Fibroblast of upper back skin (primary cell): ENCODE measurements around the gene TOGARAM2.

Source experiments
- DNase-seq: peaks from one replicate; pipeline ENCODE4 v3.0.0-alpha.2; 2013

The TOGARAM2 gene

DNA sequence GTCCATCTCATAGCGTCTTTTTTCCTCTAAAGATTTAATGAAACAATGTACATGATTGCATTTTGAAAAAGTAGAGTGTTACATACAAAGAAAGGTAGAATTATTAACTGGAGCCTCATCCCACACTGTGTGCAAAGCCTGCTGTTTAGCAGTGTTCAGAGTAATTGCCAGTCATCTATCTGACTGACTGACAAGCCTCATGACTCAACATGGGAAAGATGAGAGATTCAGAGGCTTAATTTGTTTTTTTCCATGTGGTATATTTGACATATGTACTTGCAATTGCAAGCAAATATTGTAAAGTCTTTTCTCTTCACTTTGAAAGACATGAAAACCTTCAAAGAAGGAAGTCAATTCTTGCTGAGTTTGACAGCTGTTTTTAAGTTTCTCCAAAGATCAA lies 78.5 kb downstream of the TOGARAM2 start:
- DNase-seq, result no peak

DNA sequence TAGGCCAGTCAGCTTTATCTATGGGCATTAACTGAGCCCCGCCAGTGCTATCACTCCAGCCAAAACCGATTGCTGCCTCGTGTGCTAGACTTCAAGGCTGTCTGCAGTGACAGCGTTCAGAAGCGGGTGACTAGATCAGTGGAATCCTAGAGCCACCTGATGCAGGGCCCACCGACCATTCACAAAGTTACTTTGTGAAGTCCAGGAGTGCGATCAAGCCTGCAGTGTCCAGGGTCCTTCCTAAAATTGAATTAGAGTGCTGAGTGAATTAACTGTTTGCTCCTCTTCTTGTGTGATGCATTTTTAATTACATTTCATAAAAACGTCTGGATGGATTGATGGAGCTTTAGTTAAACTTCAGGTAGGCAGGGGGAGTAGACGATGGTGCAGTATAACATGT lies 79.3 kb downstream of the TOGARAM2 start:
- DNase-seq, result no peak

DNA sequence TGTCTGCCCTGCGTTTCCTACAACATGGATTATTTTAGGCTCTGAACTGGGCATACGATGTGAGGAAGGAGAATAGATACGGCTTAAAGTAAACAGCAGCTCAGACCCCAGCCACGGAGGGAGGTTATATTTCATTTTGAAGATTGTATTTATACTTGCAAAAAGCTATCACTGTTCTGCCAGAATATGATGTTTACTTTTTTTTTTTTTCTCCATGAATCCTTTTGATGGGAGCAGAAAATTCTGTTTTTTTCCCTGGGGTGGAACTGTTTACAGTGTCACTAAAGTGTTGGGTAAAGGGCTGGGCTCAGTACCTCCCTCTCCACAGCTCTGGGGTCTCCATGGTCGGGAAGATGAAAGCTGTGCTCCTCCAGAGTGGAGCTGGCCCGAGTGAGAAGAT lies 80.1 kb downstream of the TOGARAM2 start:
- no peak for DNase-seq

DNA sequence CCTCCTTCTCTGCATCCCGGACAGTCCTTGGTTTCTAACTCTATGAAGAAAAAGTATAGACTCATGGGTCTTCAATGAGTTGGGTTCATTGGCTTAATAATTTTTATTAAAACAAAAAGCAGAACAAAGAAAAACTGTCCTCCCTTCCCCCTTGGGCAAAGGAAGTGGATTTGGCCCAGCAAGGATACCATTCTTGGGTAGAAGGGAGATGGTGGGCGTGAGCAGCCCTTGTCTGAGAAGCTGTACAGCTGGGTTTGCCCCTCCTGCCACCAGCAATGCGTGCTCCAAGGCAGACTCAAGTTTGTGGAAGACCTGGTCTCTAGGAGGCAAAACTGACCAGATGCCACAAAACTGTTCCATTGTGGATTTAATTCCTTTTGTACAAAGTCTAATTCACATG lies 80.5 kb downstream of the TOGARAM2 start:
- no peak for DNase-seq

DNA sequence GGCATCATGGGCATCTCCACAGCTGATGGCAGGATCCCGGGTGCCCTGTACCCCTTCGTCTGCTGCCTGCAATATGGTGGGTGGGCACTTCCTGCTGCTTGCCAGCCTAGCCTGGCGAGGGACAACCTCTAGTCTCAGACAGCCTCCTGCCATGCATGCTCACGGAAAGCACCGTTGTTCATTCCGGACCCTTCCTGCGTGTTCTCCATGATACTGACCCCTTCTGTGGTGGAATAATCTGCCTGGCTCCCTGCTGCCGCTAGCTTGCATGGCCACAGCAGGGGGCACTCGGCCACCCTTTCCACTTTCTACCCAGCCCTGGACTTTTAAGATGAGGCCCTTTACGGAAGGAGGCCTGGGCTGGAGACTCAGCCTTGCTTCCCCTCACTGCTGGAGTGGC lies 81.3 kb downstream of the TOGARAM2 start:
- DNase-seq, result no peak

DNA sequence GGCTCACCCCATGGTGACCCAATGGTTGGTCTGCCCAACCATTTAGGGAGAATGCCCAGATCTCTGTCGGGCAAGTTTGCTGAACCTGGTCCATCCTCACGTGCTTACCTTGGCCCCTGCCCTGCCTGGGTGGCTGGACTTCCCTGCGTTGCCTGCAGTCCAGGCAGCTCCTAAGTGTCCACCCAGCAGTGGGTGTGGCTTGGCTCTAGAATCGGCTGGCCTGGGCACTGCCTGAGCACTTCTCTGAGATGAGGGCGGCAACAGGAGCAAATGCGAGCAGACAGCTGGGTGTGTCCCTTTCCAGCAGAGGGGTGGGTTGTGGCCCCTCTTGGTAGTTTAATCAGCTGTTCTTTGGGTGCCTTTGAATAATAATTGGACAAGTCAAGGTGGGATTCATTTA lies 82.0 kb downstream of the TOGARAM2 start:
- no peak for DNase-seq

DNA sequence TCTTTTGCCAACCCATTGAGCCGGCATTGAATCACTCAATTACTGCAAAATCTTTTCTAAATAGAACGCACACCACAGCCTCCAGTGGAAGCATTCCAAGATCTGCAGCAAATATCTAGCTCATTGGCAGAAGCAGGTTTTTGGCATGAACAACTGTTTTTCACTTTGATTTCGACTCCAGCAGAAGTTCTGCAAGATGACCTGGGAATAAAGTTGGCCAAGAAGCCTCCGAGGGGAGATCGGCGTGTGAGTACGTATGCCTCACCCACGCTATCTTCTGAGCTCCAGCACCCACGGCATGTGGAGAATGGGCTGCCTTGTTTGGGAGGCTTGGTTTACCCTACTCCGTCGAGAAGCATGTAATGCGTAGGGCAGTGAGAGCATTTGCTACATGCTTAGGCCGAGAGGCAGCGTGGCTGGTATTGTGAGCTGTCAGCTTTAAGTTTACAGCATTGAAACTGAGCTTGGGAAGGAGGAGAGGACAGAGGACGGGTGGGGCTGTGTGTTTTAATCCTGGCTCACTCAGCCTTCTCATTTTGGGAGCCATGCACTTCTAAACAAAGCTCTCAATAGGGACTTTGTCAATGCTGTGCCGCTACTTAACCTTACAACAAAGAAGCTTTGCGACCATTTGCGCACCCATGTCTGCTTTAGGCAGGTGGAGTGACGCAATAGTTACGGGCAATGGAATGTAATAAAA lies 82.7 kb downstream of the TOGARAM2 start:
- peak; percentile 82 for DNase-seq

DNA sequence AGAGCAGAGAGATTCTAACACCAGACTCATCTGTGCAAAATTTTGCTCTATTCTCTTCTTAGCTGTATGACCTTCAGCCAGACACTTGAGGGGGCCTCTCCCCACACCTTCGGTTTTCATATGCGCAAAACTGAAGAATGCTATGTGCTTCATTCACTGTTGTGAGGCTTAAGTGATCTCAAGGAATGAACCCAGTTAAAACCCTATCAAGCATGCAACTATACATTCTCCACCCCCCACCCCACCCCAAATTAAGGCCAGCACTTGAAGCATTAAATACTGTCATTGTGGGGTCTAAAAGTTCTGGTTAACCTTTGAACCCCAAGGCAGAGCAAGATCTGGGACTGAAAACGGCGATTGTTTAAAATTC lies 83.2 kb downstream of the TOGARAM2 start:
- peak; percentile 4 for DNase-seq

DNA sequence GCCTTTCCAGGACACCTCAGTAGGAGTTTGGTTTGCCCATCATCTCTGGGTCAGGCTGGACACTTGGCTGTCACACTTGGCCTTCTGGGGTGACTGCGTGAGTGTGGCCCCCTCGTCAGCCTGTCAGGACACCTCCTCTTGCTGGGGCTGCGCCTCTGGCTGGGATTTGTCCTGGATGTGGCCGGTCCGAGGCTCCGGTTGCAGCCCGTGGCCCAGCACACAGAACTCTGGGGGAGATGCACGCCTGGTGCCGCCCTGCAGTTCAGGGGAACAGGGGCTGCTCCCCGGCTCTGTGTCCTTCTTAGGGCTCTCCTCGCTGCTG lies 83.6 kb downstream of the TOGARAM2 start:
- no peak for DNase-seq

DNA sequence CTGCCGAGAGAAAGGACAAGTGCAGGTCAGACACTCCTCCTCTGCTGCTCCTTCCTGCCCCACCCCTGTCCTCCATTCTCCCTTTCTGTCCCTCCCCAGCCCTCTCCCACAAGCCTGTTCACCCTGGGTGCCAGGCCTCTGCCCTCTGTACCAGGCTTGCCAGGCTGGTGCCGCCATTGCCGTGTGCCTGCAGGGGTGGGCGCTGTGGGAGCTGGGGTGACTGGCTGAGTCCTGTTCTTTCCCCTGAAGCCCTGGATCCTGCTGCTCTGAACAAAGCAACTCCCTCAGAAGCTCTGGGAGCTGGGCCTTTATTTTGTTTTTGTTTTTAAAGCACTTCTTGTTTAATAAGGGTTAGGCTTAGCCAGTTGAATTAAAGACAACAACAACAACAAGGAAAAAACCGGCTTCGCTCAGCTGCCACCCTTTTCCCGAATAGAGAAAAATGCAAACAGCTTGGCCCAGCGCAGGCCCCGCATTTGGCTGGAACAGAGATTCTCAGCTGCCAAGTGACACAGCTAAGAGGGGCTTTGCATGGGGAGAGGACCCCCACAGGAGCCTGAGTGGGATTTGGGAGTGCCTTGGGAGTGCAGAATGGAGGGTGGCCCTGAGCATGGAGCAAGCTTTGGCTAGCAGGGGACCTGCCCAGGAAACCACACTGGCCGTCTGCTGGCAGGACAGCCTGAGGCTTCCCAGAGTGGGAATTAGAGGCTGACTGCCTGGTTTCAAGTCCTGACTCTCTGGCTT lies 84.1 kb downstream of the TOGARAM2 start:
- no peak for DNase-seq

DNA sequence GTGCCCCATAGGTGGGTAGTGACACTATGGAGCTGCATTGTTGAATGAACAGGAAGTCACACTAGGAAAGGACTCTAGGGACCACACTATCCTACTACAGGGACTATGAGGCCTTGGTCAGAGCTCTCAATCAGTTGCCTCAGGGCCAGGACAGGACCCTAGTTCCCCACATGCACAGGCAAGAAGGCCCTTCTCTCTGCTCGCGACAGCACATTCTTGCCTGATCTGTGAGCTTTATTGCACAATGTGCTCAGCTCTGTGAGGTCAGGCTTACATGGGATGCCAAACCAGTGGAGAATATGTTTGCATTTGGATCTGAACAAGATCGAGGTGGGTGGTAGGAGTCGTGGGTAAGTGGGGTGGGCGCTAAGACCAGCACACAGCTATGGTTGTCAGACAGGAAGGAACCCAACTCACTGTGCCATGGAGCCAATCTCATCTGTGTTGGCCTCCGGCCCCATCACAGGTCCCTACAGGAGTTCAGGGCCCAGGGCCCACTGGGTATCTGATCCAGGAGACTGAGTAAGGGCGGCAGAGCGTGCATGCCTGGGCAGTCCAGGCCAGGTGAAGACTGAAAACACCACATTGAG lies 85.3 kb downstream of the TOGARAM2 start:
- peak; percentile 20 for DNase-seq

DNA sequence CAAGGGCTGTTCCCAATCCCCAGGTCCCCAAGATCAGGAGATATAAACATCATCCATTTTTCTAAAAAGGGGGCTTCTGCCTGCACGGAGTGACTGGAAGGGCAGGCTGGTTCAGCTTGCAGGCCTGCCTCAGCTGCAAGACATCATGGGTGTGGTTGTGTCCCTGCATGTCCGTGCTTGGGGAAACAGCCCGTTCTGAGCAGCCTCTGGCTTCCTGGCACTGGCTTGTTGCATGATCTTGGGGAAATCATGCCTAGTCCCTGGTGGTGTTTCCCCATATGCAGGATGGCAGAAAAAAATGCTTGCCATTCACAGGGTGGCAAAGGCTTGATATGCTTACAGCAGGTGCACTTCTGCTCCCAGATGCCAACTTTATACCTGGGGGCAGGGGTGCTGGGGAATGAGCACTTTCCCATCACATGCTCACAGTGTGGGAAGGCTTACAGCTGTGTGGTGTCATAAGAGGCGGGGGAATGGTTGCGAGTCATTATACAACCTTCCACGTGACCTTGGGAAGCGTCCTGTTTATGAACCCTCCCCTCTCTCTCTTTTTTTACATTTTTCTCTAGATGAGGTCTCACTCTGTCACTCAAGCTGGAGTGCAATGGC lies 86.0 kb downstream of the TOGARAM2 start:
- DNase-seq, result no peak

DNA sequence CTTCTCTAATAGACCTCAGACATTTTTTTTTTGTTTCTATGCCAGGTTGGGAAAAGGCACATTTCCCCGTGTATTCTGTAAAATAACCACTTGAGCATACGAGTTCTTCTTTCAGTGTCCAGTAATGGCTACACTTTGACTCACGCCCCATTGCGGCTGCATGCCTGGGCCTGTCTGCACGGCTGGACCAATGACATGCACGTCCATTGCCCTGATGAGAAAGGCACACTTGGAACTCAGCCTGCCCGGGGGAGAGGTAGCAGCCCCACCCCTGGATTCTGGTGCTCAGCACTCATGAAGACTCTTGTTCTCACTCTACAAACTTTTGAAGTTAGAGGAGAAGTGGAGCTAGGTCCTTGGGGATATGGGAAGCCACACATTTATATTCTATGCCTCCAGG lies 87.4 kb downstream of the TOGARAM2 start:
- no peak for DNase-seq

DNA sequence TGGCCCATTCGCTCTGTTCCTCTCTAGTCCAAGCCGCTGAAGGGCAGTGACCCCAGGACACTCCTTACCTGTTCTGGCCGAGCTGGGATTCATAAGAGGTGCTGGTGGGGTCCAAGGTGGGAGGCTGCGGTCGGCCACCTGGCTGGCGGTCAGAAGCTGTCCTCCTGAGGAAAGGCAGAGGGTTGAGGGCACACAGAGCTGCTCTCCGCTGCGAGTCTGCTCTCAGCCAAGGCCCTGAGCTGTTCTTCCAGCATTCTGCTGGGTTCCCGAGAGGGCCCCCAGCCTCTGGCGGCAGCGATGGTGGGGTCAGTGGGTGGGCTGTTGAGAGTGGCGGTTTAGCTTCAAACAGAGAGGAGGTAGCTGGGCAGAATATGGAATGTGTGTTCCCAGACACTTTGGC lies 89.4 kb downstream of the TOGARAM2 start:
- DNase-seq, result no peak

DNA sequence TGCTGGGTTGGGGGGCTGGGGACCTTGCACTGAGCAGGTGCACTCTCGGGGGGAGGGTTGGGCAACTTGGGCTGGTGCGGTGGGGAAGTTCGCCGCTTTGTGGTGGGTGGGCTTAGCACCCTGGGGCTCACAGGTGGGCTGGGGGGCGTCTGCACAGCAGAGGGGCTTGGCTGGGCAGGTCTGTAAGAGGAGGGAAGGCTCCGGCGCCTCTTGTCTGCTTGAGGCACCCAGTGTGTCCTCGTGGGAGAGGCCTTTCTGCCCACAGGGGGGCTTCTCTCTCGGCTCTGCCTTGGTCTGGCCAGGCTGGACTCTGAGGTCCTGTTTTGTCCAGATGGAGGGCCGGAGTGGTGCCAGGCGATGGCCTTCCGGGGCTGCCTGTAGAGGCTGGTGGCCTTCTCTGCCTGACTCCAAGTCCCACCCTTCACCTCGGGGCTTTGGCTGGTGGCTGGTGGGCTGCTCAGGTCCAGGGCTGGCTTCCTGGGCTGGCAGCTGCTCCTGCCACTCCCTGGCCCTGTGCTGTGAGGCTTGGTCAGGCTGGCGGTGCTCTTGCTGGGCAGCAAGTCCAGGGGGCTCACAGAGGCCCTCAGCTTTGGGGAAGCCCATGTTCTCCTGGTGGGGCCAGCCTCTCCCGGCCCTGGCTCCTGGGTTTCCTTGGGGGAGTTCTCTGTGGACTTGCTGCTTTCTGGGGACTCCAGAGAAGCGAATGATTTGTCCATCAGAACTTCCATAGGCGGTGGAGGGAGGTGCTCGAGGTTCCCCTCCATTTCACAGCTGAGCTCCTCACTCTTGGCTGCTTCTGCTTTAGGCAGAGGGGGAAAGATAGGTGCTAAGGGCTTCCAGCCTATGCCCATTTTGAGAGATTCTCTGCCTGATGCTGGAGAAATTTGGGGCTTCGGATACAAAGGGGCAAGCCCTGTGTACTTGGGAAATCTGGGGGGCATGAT lies 90.2 kb downstream of the TOGARAM2 start:
- DNase-seq, result no peak

DNA sequence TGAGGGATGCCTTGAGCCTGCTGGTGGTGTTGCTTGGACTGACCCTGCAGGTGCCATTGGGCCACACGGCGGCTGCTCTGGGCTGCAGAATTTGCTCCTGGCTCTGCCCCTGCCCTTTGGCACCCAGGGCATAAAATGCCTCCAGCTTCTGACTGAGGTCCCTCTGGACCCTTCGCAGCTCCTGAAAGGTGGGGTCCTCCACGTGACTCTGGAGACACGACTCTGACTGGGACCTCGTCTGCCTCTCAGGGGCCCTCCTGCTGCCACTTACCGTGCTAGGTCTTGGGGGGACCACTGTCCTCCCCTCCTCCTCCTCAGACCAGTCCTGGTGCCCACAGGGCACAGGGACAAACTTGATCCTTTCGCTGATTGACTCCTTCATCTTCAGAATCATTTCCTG lies 91.2 kb downstream of the TOGARAM2 start:
- DNase-seq, result no peak

DNA sequence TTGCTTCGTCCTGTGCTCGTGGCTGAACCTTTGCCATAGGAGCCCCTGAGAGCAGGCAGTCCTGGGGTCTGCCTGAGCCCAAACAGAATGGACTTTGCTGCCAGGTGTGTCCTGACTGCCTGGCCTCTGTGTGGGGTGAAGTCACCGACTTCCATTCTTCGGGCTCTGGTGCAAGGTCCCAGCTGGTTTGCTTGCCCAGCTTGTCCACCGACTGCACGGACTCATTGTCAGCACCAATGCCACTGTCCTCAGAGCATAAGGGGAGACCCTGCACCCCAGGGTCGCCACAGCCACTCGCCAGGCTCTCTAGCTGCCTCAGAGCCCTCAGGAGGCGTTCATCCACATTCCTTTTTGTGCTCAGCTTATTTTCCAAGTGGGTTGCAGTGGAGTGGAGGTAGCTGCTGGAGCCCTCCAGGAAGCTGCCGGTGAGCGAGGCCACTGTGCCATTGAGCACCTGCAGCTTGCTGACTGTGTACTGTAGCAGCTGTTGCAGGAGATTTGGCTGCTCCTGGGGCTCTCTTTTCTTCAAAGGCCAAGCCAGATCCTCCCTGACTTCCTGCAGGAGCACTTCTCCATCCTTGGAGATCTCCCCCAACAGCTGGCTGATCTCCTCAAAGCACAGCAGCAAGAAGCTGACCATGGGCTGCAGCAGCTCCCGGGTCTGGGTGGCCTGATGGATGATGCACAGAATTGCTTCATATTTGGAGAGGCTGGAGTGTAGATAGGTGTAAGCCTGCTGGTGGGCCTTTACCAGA lies 92.0 kb downstream of the TOGARAM2 start:
- no peak for DNase-seq

DNA sequence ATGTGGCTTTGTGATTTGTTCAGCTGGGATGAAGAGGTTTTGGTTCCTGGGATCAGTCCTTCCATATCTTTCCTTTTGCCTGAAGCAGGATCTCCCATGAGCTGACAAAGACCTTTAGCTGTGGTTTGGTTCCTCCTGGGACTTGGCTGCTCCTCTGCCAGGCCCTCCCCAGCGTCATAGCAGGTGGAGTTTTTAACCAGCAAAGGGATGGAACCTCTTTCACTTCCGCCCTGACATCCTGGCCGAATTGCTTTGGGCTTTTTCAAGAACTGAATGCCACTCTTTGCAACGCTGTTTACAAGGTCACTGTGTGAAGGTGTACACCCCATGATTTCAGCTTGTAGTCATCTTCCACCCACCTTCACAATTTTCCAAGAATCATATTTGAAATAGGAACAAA lies 92.8 kb downstream of the TOGARAM2 start:
- no peak for DNase-seq

DNA sequence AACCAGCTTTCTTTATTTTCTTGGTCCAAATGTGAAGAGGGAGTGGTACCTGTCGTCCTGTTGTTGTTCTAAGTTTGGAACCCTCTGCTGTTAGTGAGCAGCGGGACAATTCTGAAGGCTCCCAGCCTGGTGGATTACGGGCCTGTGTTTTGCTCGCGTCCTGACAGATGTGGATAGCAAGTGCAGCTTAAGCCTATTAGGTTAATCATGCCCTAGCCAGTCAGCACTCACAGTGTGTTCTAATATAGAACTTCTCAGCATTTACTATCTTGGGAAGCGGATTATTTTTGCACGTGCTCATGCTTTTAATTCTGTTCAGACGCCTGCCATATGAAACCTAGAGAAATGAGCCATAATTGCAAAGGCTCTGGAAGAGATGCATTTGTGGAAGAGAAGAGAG lies 93.3 kb downstream of the TOGARAM2 start, which contains the start of gene PCARE:
PCARE (minus strand) TSS at position 113 of the 400 bp plus-strand sequence. CDS start 262 bp downstream, outside the sequence.
- no peak for DNase-seq

DNA sequence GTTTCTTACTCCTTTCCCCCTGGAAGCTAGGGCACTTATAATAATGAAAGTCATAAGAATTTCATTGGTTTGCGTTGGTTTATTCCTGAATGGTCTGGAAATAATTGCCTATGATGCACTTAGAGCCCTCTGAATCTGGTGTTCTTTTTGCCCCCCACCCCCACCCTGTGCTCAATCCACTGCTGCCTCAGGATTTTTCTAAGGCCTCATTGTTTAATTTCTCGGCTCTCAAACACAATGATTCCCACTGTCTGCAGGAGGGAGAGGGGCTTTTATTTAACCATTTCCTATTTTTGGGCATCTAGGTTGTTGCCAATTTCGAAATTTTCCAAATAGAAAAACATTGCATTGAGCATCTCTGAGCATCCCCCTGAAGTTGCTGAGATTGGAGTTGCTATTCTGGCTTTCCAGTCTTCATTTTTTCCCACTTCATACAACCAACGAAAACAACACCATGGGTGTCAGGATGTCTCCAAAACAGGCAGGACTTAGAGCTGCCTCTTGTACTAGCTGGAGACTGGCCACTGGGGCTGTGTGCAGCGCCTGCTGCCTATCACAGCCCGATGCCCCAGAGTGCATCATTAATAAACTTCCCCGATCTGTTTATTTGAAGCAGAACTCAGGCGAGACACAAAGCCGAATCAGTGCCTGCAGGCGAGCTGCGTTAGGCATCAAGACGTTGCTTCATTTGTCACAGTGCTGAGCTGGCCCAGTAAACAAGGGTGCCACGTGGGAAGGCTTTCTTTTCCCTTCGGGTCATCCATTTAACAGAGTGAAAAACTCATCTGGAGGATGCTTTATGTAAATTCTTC lies 95.0 kb downstream of the TOGARAM2 start:
- DNase-seq, result no peak

DNA sequence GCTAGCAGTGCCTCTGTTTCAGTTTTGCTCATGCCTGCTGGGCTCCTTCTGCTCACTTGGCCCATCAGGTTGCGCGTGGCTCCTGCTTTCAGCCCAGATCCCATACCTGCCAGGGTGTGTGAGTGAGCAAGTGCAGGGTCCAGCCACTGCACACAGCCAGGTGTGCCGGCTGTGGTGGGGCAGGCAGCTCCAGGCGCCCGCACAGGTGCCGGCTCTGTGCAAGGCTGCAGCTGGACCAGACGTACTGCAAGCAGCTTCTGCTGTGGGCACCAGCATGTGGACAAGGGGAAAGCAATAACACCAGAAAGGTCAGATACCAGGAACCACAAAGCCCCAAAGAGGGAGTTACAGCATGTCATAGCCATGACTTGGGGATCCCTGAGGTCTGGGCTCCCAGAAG lies 98.8 kb downstream of the TOGARAM2 start:
- DNase-seq, result no peak
